Suppressor macrophage treated with lipopolysaccharide for 1 hour (primary cell): ENCODE measurements around the gene CEACAM4.
"Not testable (repeated sequence)": the region's sequence is repeated elsewhere in the genome, so short reads cannot be mapped to it uniquely, and the experiment has no call there.

Experiments
- DNase-seq, 3 donors: peaks; one replicate each; pipeline ENCODE4 v3.0.0-alpha.2; 2020 to 2022

The CEACAM4 gene

GRCh38 chr19:41582577-41583182 is 44.2 kb downstream of the CEACAM4 start:
- DNase-seq: not testable (repeated sequence)

- DNase-seq: not testable (repeated sequence)
These were observed 45.8 kb downstream of the CEACAM4 start for GRCh38 chr19:41581068-41581467.

GRCh38 chr19:41578886-41579285 is 48.0 kb downstream of the CEACAM4 start:
- no peak for DNase-seq

- no peak for DNase-seq
These were observed 49.0 kb downstream of the CEACAM4 start for GRCh38 chr19:41577833-41578232.

GRCh38 chr19:41577144-41577830 is 49.6 kb downstream of the CEACAM4 start:
- DNase-seq: no peak

GRCh38 chr19:41575998-41576397 is 50.9 kb downstream of the CEACAM4 start, which contains the start of gene CEACAM21:
CEACAM21 (plus strand) TSS chr19:41576166; CDS start chr19:41576275, 109 bp downstream.
- DNase-seq: peak; percentile 86 to 87 (median 87)

GRCh38 chr19:41570639-41571112 is 56.2 kb downstream of the CEACAM4 start:
- peak; percentile 87 to 96 (median 92) for DNase-seq

GRCh38 chr19:41570179-41570578 is 56.7 kb downstream of the CEACAM4 start:
- no peak for DNase-seq

- DNase-seq: no peak
These were observed 57.3 kb downstream of the CEACAM4 start for GRCh38 chr19:41569481-41570150.
